Erythroblast (primary cell): Measurements from ENCODE around the gene DNAJC30.

ENCODE experiments used
- GATA1 ChIP-seq: IDR thresholded peaks from 2 replicates; pipeline ENCODE4 v1.6.1; 2011; ENCODE audit warnings: low read depth, mild to moderate bottlenecking, control low read depth, low read length, moderate library complexity
- POLR2A ChIP-seq: IDR thresholded peaks from 2 replicates; pipeline ENCODE4 v1.6.1; 2011; ENCODE audit warnings: mild to moderate bottlenecking, low read length

DNA sequence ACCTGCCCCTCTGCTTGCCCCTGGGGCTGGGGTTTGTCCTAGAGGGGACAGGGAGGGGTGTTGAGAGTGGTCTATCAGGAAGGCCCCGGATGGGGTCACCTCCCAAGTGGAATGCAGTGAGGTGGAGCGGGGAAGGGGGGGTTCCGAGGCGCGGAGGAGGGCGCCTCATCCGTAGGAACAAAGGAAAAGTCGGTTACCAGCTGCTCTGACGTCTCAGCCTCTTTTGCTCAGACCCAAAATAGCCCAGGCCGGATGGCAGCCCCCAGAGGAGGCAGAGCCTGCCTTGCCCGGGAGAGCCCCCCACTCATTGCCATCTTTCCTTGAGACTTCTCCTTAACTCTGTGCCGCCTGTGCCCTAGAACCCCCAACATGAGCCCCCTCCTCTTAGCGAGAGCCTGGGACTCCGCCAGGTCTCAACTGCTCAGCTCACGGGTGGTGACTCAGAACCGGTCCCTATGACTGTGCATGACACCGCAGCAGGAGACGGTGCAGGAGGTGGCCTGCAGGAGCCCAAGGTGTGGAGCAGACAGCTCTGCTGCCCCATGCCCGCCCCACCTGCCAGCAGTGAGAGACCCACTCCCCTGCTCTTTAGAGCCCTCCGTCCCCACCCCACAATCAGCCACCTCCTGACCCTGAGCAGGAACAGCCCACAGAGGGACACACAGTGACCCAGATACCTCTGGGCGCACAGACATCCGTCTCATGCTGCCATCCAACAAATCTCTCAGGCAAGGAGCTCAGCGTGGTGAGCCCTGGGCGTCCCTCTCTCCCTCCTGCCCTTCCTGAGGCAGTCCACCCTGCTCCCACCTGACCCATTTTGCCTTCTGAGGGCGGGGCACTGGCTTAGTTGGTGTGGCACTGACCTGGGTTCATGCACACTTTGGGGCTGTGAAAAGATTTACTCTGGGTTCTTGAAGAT lies 23.1 kb upstream of the DNAJC30 start:
- no peak for TF ChIP-seq POLR2A
- no peak for TF ChIP-seq GATA1
